Measurements from ENCODE around the gene RPGRIP1L. TPM values are rescaled to one million over a fixed set of nuclear protein-coding genes. Genes with fewer than 3 reads are reported as not detected.

Gene RPGRIP1L
- total and polyA plus RNA-seq, 2 of the 13 experiments (the other 11 are each of a cell fraction or from before 2014, with no cell fraction given) = 5.0 to 13.5 TPM

DNA sequence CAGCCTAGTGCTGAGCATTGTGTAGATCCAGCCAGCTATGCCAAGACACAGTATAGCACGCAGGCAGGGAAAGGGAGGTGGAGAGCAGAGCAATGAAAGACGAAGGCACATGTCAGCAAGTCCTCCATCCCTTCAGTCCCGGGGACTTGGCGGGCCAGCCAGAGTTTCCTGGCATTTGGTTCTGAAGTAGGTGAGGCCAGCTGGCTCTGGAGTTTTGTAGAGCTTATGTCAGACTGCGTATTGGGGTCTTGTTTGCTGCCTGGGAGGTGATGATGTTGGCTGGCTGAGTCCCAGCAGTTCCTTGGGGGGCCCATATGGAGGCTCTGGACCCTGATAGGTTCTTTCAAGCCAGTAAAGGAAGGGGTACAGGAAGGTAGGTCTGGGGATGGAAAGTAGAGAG, 144.9 kb downstream of the RPGRIP1L start:
- H2AFZ ChIP-seq (ENCODE audit: low read length) = no peak overlapping the region
- no peaks in the 10 kb centered on the region for H3K36me3 ChIP-seq (replicated peaks in 1 of 2; ENCODE audit: control insufficient read depth in 1 of 2, insufficient read depth in 2 of 2, low read length in 2 of 2)
- DNase-seq (ENCODE audit: low spot score) = no peak
- no peaks in the 10 kb centered on the region for H4K20me1 ChIP-seq (ENCODE audit: insufficient read depth, low read length)
- H3K4me1 ChIP-seq (ENCODE audit: insufficient read depth, low read length) = 0 out of 2 replicates have a peak, but pooled peaks cover 7% of the 10 kb centered on the region
- H3K4me2 ChIP-seq (ENCODE audit: low read depth, low read length) = no peak overlapping the region
- no peak overlapping the region for H3K9ac ChIP-seq (ENCODE audit: insufficient read depth, low read depth, low read length)
- TF ChIP-seq RBM22 (optimal IDR thresholded peaks at IDR 0.05; ENCODE audit: low read length) (no peak), ZSCAN9 (CRISPR knock-in tag; IDR thresholded peaks at IDR 0.05; ENCODE audit: borderline replicate concordance) (no peak), ZSCAN29 (CRISPR knock-in tag; conservative IDR thresholded peaks at IDR 0.05) (no peak), ZNF766 (CRISPR knock-in tag; IDR thresholded peaks at IDR 0.05; ENCODE audit: borderline replicate concordance) (no peak), BCL6 (CRISPR knock-in tag; IDR thresholded peaks at IDR 0.05) (no peak), ZNF124 (CRISPR knock-in tag; IDR thresholded peaks at IDR 0.05) (no peak), ZNF570 (CRISPR knock-in tag; IDR thresholded peaks at IDR 0.05; ENCODE audit: borderline replicate concordance) (no peak), ZNF547 (CRISPR knock-in tag; IDR thresholded peaks at IDR 0.05) (no peak), SMYD3 (CRISPR knock-in tag; IDR thresholded peaks at IDR 0.05) (no peak), NR2F1 (CRISPR knock-in tag; IDR thresholded peaks at IDR 0.05) (no peak), SRSF1 (optimal IDR thresholded peaks at IDR 0.05; ENCODE audit: low read depth, low read length) (no peak)
- 70% methylated on average over 5 of the region's 5 CpGs for WGBS (ENCODE audit: low lambda C conversion rate)
- H3K27me3 ChIP-seq (ENCODE audit: control insufficient read depth in 1 of 2, insufficient read depth in 2 of 2, low read length in 2 of 2) = peaks cover 0 to 25% of the 10 kb centered on the region in 2 experiments; a peak in 4 of 5 replicates
- no peak for FAIRE-seq
- no peak; the same call in none of the 3 replicates for ATAC-seq
- POLR2A ChIA-PET = no interaction called here
- H3K79me2 ChIP-seq (ENCODE audit: insufficient read depth, low read length) = no peaks in the 10 kb centered on the region
- BruUV-seq (replicated peaks) = no TSS peak
- H3K27ac ChIP-seq (ENCODE audit: extremely low read length, insufficient read depth, low read length) = no peak overlapping the region
- intact Hi-C loops (cut with micrococcal nuclease; ENCODE audit: unreplicated experiment) (loop anchor here (10.0 kb wide), 1 partner anchor 326 kb away; no protein-coding TSS in a partner anchor), in situ Hi-C loops (cut with HindIII; ENCODE audit: extremely low pct_ligation_motif_present, low pct_unique_long_range_greater_than_20kb) (no loop called here)
- H3K9me3 ChIP-seq (ENCODE audit: low read length) = no peaks in the 10 kb centered on the region
- H3K4me3 ChIP-seq (replicated peaks in 1 of 3; ENCODE audit: insufficient read depth in 1 of 3, low read depth in 2 of 3, low read length in 3 of 3) = no peak overlapping the region
- CTCF ChIA-PET (ENCODE audit: low intra/inter-chr PET ratio, low total read pairs) = no interaction called here
